ENCODE measurements around the gene CHCHD1.
A peak's percentile ranks its signal among the peaks of the same experiment; 100 is the strongest.
"Not testable (repeated sequence)": the region's sequence is repeated elsewhere in the genome, so short reads cannot be mapped to it uniquely, and the experiment has no call there.

Gene CHCHD1

GRCh38 chr10:73781879-73782748, at the start of gene CHCHD1:
TSS of gene CHCHD1 (plus strand) at chr10:73782048. CDS start at chr10:73782076, 28 bp downstream.
- peak; percentile 35 for DNase-seq

GRCh38 chr10:73732426-73732825, 49.4 kb upstream of the CHCHD1 start:
- no peak for DNase-seq

DNA sequence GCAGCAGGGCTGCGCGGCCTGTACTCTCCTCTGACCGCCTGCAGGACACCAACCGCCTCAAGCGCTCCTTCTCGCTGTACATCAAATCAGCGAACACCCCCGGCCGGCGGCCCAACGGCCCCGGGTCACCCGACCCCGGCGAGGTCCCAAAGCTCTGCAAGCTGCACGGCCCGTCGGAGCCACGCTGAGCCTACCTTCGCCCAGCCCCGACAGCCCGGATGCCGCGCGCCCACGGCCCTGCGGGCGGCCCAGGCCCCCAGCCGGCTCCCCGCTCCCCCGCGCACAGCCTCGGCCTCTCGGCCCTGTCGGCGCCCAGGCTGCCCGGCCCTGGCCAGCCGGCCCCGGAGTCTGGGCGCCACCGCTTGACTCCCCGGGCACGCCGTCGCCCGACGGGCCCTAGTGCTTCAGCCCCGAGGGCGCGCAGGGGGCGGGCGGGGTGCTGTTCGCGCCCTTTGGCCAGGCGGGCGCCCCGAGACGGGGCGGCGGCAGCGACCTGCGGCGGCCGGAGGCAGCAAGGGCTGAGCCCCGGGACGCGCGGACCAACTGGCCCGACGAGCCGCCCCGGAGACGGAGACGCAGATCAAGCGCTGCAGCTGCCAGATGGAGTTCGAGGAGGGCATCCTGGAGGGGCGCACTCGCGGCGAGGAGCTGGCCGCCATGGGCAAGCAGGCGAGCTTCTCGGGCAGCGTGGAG, 48.8 kb upstream of the CHCHD1 start:
- DNase-seq, result no peak

DNA sequence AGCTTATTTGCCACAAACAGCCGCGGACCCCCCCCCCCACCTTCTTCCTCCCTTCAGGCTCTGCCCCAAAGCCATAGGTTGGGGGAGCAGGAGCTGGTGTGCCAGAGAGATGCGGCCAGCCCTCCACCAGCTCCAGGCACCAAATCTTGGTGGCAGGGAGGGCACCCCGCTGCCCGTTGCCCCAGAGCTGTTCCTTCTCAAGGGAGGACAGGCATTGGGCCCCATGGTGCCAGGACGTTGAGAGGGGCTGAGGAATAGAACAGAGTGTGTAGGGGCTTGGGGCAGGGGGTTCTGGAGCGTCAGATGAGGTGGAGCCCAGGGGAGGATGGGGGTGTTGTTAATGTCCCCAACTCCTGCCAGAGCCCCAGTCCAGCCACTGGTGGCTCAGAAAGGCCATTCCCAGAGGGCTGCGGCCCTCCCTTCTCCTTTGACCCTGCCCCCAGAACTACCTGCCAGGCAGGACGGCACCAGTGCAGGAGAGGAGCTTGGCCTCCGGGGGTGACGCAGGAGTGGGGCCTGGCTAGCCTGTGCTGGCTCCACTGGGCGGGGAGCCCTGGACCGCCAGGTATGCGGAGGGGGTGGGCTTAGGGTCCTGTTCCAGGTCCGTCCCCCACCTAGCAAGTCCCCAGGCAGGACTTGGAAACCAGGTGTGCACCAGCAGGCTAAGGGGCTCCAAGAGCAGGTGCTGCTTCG, 47.7 kb upstream of the CHCHD1 start:
- no peak for DNase-seq

DNA sequence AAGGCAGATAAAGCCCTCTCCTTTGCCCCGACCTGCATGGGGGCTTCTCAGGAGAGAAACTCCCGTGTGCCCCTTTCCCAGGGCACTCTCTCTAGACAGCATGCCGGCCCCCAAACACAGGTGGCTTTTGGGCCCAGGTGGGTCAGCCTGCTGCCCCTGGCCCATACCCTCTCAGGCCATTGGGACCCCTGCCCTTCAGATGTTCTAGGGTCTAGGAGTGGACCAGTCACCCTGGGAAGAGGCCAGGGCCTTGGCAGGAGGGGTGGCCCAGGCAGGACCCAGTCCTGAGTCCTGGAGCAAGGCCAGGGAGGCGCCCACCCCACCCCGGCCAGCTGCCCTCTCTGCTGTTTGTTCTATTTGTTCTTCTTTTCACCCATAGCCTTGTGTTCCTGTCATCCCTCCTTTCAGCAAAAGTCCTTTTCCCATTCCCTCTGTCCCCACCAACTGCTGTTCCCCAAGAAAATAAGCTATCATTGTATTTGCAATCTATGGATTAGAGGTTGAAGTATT, 47.0 kb upstream of the CHCHD1 start:
- no peak for DNase-seq

GRCh38 chr10:73740501-73741254, 41.2 kb upstream of the CHCHD1 start:
- not testable (repeated sequence) for DNase-seq

GRCh38 chr10:73742454-73742734, 39.5 kb upstream of the CHCHD1 start:
- no peak for DNase-seq

DNA sequence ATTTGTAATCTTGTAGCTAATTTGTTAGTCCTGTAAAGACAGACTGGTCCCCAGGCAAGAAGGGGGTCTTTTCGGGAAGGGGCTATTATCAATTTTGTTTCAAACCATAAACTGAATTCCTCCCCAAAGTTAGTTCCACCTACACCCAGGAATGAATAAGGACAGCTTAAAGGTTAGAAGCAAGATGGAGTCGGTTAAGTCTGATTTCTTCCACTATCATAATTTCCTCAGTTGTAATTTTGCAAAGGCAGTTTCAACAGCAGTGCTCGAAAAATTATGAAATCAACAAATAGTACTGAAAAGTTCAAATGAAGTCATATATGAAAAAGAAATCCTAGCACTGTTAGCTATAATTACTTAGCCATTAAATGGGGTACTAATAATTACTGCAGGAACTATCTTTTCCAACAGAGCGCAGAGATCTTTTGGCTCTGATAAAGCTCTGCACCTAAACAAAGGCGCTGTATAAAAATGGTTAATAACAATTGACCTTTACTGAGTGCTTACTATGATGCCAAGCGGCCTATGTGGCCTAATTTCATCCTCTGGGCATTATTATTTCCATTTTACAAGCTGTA, 38.4 kb upstream of the CHCHD1 start:
- DNase-seq, result no peak

DNA sequence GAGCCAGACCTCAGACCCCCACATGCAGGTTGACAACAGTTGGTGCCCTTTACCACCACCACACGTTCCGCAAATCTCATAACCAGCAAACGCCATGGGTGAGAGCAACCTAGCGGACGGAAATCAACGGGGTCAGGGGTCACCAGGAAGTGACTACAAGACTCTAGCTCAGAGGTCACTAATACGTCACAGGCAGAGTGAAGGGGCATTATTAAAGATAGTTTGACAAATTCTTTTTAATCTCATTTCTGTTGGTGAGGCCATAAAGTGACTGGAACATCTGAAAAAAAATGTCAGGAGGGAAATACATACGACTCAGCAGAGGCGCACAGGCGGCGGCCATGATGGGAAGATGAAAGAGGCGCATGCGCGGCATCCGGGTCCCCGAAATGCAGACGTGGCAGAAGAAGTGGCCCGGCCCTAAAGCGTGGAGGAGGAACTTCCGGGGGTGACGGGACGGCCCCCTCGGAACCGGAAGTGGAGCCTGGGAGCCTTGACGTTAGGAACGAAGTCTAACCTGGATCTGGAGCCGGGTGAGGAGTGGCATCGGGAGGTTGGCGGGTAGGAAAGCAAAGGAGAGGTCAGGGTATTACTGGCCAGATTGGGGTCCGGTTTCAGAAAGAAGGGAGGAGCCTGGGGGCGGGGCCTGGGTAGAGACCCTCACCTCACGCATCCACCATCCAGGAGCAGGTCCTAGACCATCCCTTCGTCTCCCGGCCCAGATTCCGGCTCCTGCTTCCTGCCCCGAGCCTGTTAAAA, 37.8 kb upstream of the CHCHD1 start, which contains the start of gene SEC24C:
Gene SEC24C (plus strand): TSS at position 468 of the 759 bp plus-strand sequence. CDS start 2,461 bp downstream, outside the sequence.
- DNase-seq, result peak; percentile 28

DNA sequence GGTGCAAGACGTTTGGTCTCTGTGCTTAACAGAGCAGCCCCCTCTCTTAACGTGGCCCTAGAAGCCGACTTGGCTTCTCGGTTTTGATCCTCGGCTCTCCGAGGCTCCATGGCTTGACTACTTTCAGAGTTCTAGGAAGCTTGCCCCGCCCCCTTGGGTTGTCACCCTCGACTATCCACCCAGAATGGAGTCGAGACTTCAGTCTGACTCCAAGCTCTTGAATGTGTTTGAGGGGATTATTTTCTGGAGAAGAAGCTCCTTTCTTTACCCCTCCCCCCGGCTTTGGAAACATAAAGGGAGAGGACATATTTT, 37.2 kb upstream of the CHCHD1 start:
- DNase-seq, result no peak

GRCh38 chr10:73746721-73747120, 35.1 kb upstream of the CHCHD1 start:
- DNase-seq, result no peak

DNA sequence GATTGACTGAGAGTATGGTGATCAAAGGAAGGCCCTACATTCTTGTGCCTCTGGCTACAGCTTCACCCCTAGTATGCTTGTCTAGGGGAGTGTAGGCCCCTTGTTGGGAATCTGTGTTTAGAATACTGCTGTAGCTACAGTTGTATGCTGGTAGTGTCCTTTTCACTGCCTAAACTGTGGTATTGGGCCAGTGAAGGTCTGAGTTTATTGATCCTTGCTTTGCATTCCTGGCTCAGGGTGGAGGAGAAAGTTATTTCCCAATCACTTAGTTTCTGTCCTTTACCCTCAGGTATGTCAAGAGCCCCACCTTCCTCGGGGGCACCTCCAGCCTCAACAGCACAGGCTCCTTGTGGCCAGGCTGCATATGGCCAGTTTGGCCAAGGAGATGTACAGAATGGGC, 31.0 kb upstream of the CHCHD1 start:
- no peak for DNase-seq

- no peak for DNase-seq
These were observed 25.7 kb upstream of the CHCHD1 start for GRCh38 chr10:73756183-73756582.

- DNase-seq, result no peak
These were observed 22.9 kb upstream of the CHCHD1 start for GRCh38 chr10:73758704-73759511.

DNA sequence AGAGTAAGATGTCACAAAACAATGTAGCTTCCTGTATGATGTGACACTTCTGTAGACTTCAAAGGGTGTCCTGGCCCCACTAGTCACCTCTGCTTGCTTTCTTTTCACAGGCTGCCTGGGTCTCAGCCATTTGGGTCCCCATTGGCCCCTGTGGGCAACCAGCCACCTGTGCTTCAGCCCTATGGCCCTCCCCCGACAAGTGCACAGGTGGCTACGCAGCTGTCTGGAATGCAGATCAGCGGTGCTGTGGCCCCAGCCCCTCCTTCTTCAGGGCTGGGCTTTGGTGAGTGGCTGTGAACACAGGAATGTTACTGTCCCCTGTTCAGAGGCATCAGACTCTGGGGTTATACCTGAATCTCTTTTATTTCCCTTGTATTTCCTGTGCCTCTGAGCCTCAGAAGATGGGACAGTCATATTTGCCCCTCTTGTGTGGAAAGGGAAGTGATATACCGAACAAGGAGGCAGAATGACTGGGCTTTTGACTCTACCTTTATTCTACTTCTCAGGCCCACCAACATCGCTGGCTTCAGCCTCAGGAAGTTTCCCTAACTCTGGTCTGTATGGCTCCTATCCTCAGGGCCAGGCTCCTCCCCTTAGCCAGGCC, 22.2 kb upstream of the CHCHD1 start:
- no peak for DNase-seq

DNA sequence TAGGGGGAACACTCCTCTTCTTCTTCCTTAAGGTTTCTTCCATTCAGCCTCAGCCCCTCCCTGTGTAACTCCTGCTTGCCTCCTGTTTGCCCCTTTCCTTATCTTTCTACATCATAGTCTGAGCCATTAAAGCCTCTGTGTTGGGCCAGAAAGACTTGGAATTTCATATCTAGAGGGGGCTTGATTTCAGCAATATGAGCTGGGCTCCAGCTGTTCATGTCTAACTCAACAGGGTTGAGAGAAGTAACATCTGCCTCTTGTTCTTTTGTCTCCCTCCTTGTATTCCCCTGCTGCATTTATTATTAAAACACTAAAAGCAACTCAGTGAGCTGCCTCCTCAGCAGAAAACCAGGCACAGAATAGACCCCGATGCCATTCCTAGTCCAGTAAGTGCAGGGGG, 20.1 kb upstream of the CHCHD1 start:
- DNase-seq, result no peak

GRCh38 chr10:73762915-73763314, 18.9 kb upstream of the CHCHD1 start:
- DNase-seq, result no peak

GRCh38 chr10:73763343-73763742, 18.5 kb upstream of the CHCHD1 start:
- no peak for DNase-seq

GRCh38 chr10:73765066-73765465, 16.8 kb upstream of the CHCHD1 start:
- DNase-seq, result no peak

GRCh38 chr10:73768881-73769280, 13.0 kb upstream of the CHCHD1 start:
- DNase-seq, result no peak

All from cortex of kidney (tissue), 1 donor.